ENCODE results near the gene PRELP.

GRCh38 chr1:203524152-203524551, 48.5 kb downstream of the PRELP start:
- TF ChIP-seq PATZ1 (CRISPR knock-in tag; IDR thresholded peaks at IDR 0.05; ENCODE audit: borderline replicate concordance) (no peak), TSHZ2 (CRISPR knock-in tag; IDR thresholded peaks at IDR 0.05) (no peak), SNAI2 (CRISPR knock-in tag; IDR thresholded peaks at IDR 0.05) (no peak), ZFP30 (CRISPR knock-in tag; IDR thresholded peaks at IDR 0.05) (no peak), ZFP3 (CRISPR knock-in tag; IDR thresholded peaks at IDR 0.05) (no peak), CREB5 (CRISPR knock-in tag; IDR thresholded peaks at IDR 0.05; ENCODE audit: low read depth) (no peak), ESRRG (CRISPR knock-in tag; IDR thresholded peaks at IDR 0.05) (no peak)

Data from SK-N-SH treated with all-trans-retinoic acid at 6 μM for 48 hours (cell line).